GM19468 (cell line): ENCODE data around the gene RARRES2.
"Not testable (repeated sequence)": the region's sequence is repeated elsewhere in the genome, so short reads cannot be mapped to it uniquely, and the experiment has no call there.

Experiments used
- ATAC-seq: cut with Tn5 transposase; IDR thresholded peaks from one replicate; pipeline ENCODE4 v1.9.1; 2021; ENCODE audit warnings: mild to moderate bottlenecking, moderate library complexity, moderate number of reproducible peaks; ENCODE audit not compliant: unreplicated experiment; ENCODE audit errors: extremely low read depth

Gene RARRES2

GRCh38 chr7:150304499-150305258, 36.8 kb downstream of the RARRES2 start:
- not testable (repeated sequence) for ATAC-seq

- not testable (repeated sequence) for ATAC-seq
These were observed 38.5 kb downstream of the RARRES2 start for GRCh38 chr7:150302908-150303310.

GRCh38 chr7:150297978-150298377, 43.5 kb downstream of the RARRES2 start:
- not testable (repeated sequence) for ATAC-seq

- not testable (repeated sequence) for ATAC-seq
These were observed 44.6 kb downstream of the RARRES2 start for GRCh38 chr7:150296802-150297201.

- not testable (repeated sequence) for ATAC-seq
These were observed 45.8 kb downstream of the RARRES2 start for GRCh38 chr7:150295614-150296013.

GRCh38 chr7:150295027-150295426, 46.4 kb downstream of the RARRES2 start:
- not testable (repeated sequence) for ATAC-seq

- ATAC-seq = not testable (repeated sequence)
These were observed 51.1 kb downstream of the RARRES2 start for GRCh38 chr7:150290317-150290716.

- not testable (repeated sequence) for ATAC-seq
These were observed 52.6 kb downstream of the RARRES2 start for GRCh38 chr7:150288816-150289215.
